NCI-H1105 treated with DMSO at 0.1 percent for 48 hours (cell line): ENCODE results near the gene EPB41.
"Not testable (repeated sequence)": the region's sequence is repeated elsewhere in the genome, so short reads cannot be mapped to it uniquely, and the experiment has no call there.

Experiments used
- DNase-seq: peaks from one replicate; lab custom pipeline; 2025; lab: John Stamatoyannopoulos, UW

The EPB41 gene

DNA sequence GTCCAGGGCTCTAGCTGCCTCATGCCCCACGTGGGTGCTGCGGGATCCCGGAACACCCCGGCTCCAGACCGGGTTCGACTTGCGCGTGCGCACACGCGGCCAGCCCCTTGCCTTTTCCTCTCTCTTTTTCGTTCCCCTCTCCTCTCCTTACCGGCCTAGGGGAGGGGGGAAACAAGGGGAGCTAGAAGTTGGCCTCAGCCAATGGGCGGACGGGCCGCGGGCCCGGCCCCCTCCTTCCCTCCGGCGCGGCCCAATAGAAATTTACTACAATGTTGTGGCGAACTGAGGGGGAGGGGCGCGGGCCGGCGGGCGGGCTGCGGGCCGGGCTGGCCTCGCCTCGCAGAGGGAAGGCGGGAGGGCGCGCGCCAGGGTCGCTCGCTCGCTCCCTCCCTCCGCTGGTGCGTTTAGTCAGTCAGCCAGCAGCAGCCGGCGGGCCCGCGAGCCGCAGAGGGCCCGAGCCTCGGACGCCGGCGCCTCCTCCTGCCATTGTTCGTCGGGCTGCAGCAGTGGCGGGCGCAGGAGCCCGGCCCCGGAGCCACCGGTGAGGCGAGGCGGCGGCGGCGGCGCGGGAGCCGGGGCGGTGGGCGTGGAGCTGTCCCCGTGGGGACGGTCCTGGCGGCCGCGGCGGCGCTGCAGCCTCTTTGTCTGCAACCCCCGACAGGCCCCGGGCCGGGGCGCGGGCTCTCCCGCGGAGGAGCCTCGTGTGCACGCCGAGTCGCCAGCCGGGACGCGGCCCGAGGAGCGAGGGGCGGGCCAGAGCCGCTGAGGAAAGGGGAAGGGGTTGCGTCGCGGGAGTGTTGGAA is at the start of gene EPB41:
Gene EPB41, plus strand, starts transcription at position 342 of the 803 bp plus-strand sequence. CDS start 72,869 bp downstream, outside the sequence.
- DNase-seq: peak; percentile 98

GRCh38 chr1:28864695-28865094 is 49.7 kb upstream of the EPB41 start:
- no peak for DNase-seq

GRCh38 chr1:28865997-28866650 is 48.2 kb upstream of the EPB41 start:
- DNase-seq: no peak

DNA sequence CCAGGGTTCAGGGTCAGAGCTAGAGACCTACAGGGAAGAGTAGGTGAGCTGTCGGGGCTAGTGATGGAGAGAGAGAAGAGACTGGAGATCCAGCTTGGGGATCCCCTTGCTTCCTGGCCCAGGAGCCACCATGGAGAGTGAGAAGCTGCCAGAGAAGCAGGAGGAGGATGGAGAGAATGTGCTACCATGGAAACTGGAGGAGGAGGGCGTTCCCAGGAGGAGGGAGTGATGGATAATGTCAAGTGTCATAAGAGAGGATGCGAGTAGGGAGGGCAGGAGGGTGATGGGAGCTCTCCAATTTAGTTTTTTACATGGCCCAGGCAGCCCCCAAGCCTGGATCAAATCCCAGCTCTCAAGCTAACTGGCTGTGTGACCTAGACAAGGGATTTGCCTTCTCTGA is 46.5 kb upstream of the EPB41 start:
- no peak for DNase-seq

- DNase-seq: no peak
Measured at GRCh38 chr1:28869952-28870351, 44.4 kb upstream of the EPB41 start.

DNA sequence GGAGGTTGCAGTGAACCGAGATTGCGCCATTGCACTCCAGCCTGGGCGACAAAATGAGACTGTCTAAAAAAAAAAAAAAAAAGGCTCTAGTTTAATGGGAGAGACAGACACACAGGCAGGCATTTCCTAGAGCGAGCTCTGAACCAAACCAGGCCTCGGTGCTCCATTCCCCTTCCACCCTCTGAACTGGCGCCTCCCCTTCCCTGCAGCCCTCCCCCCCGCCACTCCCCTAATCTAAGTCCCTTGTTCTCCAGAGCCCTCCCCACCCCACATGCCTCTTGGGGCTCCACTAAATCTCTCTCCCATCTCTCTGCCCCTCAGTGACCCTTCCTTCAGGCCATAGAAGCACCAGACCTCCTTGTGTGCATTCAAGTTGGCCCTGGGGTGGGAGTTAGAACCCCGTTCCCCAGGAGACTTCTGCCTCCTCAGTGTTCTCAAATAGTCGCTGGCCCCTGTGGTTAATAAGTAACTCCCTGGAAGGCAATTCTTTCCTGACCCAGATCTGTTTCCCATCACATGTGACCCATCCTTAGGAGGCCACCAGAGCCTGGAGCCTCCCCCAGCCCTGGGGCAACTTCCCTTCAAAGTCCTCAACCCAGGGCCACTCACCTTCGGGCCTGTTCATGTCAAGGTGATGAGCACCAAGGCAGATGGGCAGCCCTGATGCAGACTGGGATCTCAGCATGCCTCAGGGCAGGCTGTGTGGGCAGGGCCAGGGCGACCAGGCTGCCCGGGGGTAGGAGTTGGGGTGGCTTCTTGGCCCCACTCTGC is 42.6 kb upstream of the EPB41 start:
- no peak for DNase-seq

DNA sequence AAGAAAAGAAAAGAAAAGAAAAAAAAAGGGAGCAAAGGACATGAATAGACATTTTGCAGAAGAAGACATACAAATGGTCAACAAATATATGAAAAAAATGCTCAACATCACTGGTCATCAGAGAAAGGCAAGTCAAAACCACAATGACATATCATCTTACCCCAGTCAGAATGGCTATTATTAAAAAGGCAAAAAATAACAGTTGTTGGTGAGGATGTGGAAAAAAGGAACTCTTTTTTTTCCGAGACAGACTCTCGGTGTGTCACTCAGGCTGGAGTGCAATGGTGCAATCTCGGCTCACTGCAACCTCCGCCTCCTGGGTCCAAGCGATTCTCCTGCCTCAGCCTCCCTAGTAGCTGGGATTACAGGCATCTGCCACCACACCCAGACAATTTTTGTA is 39.2 kb upstream of the EPB41 start:
- not testable (repeated sequence) for DNase-seq

DNA sequence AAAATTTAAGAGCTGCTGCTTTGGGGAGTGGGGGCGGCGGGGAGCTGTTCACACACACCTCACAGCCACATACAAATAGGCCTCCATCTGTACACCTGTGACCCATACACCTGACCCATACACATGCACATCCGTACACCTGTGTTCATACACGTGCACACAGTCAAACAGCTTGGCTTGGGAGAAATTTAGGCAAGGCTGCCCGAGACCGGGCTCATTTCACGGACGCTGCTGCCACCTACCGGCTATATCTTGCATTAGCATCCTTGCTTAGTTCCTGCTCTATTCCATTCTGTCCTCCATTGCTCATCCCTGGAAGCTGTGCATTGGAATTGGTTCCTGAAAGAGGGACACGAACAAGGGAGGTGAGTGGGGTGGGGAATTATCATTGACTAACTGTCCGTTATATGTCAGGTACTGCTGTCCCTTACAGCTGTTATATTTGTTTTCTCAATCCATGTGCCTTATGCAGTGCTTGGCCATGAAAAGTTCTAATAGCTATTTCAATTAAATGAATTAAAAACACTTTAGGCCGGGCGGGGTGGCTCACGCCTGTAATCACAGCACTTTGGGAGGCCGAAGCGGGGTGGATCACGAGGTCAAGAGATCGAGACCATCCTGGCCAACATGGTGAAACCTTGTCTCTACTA is 37.1 kb upstream of the EPB41 start:
- peak; percentile 83 for DNase-seq

- no peak for DNase-seq
Measured at GRCh38 chr1:28878796-28879195, 35.6 kb upstream of the EPB41 start.

- DNase-seq: peak; percentile 94
Measured at GRCh38 chr1:28882009-28882628, 32.2 kb upstream of the EPB41 start.

DNA sequence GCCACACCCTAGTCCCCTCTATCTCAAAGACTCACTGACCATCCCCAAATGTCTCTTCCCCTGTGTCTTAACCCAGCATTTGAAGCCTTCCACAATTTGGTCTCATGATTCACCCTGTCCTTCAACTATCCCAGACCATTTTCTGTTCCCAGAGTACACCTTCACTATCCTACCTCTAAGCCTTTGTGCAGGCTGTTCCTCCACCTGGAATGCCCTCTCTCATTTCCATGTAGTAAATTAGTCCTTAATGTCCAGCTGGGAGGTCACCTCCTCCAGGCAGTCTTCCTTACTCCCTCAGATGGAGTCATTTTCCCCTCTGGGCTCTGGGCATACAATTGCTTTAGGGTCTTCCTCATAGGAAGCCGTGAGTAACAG is 31.1 kb upstream of the EPB41 start:
- DNase-seq: no peak

GRCh38 chr1:28885472-28885877 is 28.9 kb upstream of the EPB41 start:
- no peak for DNase-seq

- no peak for DNase-seq
Measured at GRCh38 chr1:28885977-28886730, 28.2 kb upstream of the EPB41 start.

DNA sequence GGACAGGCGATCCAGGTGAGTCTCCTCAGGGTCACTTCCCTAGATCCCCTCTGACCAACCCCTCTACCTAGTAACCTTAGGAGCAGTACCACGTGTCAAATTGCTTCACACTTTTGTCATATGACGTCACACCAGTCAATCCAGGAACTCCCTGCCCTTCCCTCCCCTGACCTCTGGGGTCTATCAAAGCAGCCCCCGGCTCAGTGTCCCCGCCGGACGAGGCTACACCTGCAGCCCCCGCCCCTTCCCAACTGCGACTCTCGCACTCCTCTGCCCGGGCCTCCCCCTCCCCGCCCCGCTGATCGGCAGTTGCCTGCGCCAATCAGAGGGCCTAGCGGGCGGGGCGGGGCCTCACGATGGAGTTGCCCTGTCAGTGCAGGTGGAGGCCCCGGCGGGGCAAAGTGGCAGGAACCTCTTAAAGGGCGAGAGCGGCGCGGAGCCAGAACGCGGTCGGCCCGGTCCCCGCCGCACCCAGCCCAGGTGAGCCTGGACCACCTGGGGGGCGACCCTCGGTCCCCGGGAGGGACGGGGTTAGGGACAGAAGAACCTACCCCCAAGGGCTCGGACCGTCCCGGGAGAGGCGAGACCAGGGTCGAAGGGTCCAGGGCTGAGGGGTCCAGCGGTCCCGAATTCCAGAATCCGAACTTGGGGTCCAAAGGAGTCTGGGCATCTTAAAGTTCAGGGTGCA is 27.5 kb upstream of the EPB41 start:
- peak; percentile 62 for DNase-seq

- DNase-seq: no peak
Measured at GRCh38 chr1:28887419-28887834, 26.9 kb upstream of the EPB41 start.

DNA sequence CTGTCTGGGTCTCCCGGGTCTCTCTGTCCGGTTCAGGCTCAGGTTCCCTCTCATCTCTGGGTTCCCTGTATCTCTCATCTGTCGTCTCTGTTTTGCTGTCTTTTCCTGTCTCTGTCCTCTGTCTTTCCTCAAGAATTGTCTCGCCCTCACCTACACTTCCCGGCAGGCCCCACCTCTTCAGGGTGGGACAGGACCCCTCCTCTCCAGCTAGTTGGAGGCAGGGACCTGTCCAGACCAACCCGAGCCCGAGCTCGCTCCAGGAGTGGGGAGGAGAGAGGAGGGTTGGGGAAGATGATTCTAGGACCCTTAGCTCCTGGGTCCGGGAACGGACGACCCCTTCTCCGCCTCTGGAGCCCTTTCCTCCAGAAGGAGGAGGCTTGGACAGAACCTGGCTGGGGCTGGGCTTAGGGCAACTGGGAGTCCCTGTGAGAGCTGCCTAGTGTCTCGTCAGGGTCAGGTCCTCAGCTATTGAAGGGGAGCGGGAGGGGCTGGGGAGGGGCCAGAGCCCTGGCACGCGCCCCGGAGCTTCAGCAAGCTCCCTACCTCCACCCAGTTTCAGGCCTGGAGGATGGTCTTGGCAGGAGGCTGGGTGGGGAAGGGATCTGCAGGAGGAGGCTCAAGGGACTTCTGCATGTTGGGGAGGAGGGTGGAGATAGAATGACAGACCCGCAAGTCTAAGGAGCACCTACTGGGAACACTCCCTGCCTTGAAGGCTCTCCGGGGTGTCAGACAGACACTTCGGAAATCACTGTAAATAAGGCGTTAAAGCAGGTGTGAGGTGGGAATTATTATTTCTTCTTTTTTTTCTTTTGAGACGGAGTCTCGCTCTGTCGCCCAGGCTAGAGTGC is 26.3 kb upstream of the EPB41 start:
- no peak for DNase-seq

DNA sequence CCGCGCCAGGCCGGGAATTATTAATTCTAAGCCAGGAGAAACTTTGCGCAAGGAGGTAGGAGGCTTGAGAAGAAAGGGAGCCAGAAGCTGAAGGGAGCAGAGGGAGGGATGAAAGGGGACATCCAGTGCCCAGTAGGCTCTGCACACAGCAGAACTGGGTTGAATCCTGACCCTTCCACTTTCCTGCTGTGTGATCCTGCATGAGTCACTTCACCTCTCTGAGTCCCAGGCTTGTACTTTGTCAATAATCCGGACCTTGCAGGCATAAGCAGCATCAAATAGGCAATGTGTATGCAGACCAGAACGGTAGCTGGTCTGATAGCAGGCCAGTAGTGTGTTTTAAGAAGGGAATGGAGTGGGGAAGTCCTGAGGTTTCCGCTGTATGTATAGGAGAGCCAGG is 25.5 kb upstream of the EPB41 start:
- DNase-seq: no peak

- DNase-seq: no peak
Measured at GRCh38 chr1:28889357-28889756, 25.0 kb upstream of the EPB41 start.

GRCh38 chr1:28890435-28890834 is 23.9 kb upstream of the EPB41 start:
- DNase-seq: no peak

- DNase-seq: no peak
Measured at GRCh38 chr1:28890836-28891235, 23.5 kb upstream of the EPB41 start.
